Stimulated activated CD4-positive, alpha-beta T cell treated with anti-CD3 and anti-CD28 coated beads, TNF-alpha, amount 100 ng/mL, for 48 hours (primary cell): ENCODE data around the gene RPH3AL.

Experiments
- DNase-seq, 3 donors: peaks; one replicate each; pipeline ENCODE4 v3.0.0-alpha.2; 2020; ENCODE audit warnings: low read depth in 3 of 3

RPH3AL gene

DNA sequence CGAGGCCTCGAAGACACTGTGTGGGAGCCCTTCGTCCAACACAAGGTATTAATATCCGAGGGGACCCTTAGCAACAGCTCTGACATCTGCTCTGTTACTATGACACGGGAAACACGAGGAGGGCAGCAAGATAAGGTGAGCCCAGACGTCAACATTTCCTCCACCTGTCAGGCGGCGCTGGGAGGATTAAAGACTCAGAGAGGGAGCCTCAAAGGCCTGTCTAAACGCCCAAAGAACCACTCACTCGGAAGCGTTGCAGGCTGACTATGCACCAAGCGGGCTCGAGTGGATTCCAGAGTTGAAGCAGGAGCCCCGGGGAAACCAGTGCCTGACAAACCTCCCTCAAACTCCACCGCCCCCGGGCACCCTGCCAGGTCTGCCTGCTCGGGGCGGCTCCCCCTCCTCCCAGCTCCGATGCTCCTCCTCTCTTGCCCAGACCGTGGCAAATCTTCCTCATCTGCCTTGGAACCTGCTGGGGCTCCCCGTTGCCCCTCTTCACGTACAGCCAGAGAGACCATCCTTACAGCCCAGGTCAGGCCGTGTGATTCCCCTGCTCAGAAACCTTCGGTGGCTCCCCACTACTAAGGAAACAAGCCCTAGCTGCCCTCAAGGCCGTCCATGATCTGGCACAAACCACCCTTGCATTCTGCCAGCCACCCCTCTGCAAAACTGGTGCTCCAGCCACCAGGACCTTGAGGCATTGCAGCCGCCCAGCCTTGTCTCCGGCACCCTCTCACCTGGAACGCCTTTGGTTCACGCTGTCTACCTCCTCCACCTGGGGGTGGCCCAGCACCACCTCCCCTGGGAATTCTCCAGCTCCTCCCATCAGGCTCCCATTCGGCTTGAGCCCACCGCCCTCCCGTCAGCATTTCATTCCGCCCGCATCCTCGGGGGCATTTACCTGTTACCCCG is 16.2 kb downstream of the RPH3AL start:
- no peak for DNase-seq

- no peak for DNase-seq
These were observed 16.9 kb downstream of the RPH3AL start for GRCh38 chr17:335691-336090.

- DNase-seq = no peak
These were observed 17.6 kb downstream of the RPH3AL start for GRCh38 chr17:334974-335481.

- DNase-seq = no peak
These were observed 18.8 kb downstream of the RPH3AL start for GRCh38 chr17:333626-334396.

DNA sequence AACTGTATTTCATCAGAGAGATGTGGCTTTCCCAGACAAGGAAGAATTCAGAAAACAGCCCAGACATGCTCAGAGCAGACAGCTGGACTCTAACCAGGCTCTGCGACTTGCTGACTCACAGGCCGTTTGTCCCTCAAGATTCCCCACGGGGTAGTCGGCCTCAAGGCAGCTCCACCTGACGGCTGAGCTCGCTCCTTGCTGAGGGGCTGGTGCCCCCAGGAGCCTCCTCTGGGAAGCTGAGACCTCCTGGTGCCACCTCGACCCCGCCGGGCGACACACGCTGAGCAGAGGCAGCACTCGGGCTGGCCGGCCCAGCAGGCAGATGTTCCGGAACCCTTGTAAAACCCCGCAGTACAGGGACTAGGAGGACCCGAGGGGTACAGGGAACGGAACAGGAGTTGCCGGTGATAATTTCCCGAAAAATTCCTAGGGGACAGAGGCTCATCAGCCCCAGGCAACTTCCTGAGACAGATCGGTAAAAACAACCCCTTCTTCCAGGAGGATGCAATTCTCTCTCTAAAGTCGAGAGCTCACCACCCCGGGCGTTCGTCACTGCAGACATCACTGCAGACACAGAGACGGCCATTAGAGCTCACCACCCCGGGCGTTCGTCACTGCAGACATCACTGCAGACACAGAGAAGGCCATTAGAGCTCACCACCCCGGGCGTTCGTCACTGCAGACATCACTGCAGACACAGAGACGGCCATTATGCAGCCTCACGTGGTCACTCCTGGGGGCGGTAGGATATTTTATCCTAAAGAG is 19.9 kb downstream of the RPH3AL start:
- no peak for DNase-seq

DNA sequence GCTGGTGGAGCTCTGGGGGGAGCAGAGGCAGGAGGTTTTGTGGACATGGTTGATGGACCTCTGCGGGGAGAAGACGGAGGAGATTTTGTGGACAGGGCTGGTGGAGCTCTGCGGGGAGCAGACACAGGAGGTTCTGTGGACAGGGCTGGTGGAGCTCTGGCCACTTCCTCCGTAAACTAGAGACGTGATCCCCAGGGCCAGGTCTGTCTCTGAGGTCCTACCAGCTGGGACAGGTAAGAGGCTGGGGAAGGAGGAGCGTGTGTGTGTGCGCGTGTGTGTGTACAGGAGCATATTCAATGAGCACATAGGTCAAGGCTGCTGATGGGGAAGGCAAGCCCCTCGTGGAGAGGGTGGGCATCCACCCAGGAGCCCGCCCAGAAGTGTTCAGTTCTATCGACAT is 20.6 kb downstream of the RPH3AL start:
- no peak for DNase-seq

DNA sequence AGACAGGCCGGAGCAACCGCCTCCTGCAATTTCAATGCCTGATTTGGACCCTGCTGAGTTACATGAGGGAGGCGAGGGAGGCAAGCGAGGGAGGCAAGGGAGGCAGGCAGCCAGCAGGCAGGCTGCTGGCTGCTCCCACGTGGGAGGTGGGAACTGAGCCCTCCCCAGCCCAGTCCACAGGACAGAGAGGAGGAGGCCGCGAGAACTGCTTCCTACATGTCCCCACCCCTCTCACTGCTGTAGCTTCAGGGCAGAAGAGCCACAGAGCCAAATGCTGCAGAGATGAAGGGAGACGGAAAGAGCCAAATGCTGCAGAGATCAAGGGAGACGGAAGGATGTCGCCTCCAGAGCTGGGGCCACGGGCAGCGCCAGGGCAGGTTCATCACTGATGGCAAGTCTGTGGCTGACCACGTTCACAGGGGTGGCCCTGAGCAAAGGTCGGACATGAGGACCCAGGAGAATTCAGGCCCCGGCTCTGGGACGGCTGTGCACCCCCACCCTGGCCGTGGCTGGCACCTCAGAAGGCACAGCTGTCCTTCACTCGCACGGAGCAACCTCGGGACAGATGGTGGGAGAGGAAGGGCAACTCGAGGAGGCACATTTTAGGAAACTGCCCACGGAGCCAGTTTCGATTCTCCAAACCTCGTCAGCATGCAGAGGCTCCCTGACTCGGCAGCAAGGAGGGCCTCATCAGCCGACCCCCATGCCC is 21.5 kb downstream of the RPH3AL start:
- DNase-seq = no peak

- no peak for DNase-seq
These were observed 22.7 kb downstream of the RPH3AL start for GRCh38 chr17:329784-330420.

DNA sequence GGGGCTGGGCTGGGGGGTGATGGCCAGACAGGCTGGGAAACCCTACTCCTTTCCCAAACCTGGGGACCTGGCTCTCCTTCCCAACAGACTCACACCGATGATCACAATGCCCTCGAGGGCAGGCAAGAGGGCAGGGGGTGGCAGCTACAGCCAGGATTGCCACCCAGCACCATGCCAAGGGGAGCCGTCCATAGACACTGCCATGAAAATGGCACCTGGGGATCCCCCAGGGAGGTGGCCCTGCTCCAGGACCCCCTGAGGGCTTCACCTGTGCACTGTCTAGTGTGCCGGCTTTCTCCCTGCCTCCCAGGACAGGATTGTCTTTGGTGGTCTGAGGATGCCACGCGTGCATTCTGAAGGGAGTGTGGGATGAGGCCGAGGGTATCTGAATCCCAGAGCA is 24.6 kb downstream of the RPH3AL start:
- no peak for DNase-seq

- DNase-seq = no peak
These were observed 25.3 kb downstream of the RPH3AL start for GRCh38 chr17:327296-327695.

DNA sequence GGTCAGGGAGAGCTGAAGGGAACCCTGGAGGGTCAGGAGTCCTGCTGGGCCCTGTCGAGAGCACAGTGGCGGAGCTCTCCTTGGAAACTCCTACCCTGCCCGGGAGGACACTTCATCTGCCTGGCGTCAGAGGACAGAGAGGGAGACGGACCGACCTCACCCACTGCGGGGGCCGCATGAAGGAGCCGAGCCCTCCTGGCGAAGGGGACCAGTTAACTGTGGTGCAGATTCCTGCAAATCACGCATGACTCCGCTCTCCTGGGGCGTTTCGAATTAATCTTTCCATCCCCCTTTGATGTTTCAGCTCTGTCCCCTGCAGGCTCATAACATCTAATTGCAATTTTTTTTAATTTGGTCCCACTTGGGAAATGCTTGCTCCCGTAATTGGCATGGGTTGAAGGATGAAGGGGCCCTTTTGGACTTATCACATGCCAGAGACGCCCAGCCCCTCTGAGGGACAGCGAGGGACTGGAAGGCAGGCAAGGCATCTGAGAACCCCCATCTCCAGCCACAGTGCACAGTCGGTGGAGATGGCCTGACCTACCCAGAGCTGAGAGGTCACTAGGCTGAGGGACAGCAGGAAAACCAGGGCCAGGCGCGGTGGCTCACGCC is 26.5 kb downstream of the RPH3AL start:
- DNase-seq = no peak

- DNase-seq = no peak
These were observed 27.2 kb downstream of the RPH3AL start for GRCh38 chr17:325270-326009.

GRCh38 chr17:323721-324571 is 28.7 kb downstream of the RPH3AL start:
- no peak for DNase-seq

- no peak for DNase-seq
These were observed 29.4 kb downstream of the RPH3AL start for GRCh38 chr17:323181-323580.

DNA sequence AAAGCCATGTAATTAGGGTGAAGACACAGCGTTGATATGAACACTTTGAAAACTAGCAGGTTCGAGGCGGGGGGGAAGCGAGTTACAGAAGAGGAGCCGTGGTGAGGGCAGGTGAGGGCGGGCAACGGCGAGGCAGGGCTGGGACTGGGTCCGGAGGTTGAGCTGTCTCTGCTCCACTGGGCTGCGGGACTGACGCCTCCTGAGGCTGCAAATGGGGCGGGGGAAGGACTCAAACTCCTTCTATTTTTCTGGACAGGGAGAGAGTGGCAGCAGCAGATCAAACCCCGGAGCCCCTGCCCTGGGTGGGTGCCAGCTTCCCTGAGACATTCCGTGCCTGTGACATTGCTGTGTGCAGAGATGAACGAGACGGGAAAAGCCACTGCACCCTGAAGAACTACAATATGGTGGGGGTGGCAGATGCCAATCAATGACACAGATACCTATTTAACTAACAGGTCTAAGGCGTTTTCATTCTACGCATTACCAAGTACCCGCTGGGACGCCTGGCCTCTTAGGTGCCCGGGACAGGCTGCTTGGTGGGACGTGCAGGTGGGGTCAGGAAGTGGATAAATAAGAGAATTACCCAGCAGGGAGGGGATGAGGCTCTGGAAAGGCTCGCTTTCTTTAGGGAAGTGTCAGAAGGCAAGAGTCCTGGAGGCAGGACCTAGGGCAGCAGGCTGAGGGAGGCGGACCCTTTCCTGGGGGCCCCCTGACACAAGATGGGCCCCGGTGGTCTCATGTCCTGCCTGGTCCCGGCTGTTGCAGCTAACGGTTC is 30.4 kb downstream of the RPH3AL start:
- no peak for DNase-seq

GRCh38 chr17:321386-321941 is 31.1 kb downstream of the RPH3AL start:
- no peak for DNase-seq

GRCh38 chr17:320809-321385 is 31.7 kb downstream of the RPH3AL start:
- DNase-seq = no peak
